ENCODE measurements around the gene CDK6.

Gene CDK6

GRCh38 chr7:92845736-92846135 is 9.4 kb upstream of the CDK6 start:
- DNase-seq (ENCODE audit: low spot score), result no peak

DNA sequence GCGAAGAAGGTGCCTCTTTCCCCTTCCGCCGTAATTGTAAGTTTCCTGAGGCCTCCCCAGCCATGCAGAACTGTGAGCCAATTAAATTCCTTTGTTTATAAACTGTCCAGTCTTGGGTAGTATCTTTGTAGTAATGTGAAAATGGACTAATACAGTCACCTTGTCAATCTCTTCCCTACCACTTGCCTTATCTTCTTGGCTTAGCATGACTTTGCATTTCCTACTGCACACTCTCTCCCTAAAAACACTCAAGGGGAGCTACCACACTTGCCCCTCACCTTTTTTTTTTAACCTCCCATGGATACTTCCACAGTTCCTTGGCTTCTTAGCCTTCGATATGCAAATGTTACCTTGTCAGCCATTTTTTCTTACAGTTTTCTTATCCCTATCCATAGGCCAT is 7.4 kb upstream of the CDK6 start:
- no peak for DNase-seq (ENCODE audit: low spot score)

- DNase-seq (ENCODE audit: low spot score), result no peak
These were observed 6.8 kb upstream of the CDK6 start for GRCh38 chr7:92843034-92843760.

- DNase-seq (ENCODE audit: low spot score), result no peak
These were observed 4.8 kb upstream of the CDK6 start for GRCh38 chr7:92841192-92841591.

DNA sequence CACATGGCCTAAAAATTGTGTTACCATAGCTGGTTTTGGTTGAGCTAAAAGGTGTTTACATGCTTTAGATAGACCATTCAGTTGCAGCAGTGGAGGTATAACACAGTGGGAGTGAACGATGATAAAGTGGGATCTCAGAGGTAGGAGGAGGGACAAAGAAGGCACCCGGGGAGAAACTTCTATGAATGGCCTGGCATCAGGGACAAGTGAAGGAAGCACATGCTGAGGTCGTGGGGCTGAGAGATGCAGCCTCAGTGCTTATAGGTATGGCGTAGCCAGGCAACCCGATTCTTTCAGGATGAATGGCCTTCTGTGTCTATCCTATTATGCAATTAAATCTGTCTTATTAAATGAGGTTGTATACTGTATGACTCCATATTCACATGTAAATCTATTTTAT is 3.9 kb upstream of the CDK6 start:
- no peak for DNase-seq (ENCODE audit: low spot score)

DNA sequence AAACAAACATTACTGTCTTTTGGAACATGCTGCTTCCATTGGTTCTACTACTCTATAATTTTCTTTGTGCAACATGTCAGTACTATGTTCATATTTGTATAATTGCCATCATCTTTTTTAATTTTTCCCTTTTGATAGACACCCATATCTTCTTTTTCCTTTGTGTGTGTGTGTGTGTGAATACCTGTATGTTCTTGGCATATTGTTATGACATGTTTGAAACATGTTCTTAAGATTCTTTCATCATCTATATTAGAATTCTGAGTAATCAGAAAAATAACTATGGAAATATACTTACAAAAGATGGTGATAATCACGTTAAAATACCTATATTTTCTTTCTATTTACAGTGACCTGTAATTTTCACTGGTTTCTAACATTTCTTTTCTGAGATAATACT is 3.5 kb upstream of the CDK6 start:
- DNase-seq (ENCODE audit: low spot score), result no peak

- no peak for DNase-seq (ENCODE audit: low spot score)
These were observed 2.6 kb upstream of the CDK6 start for GRCh38 chr7:92838934-92839333.

- DNase-seq (ENCODE audit: low spot score), result peak; percentile 8
These were observed 802 bp upstream of the CDK6 start for GRCh38 chr7:92837000-92837749.

- peak; percentile 24 for DNase-seq (ENCODE audit: low spot score)
These were observed 403 bp downstream of the CDK6 start for GRCh38 chr7:92835851-92836488.

DNA sequence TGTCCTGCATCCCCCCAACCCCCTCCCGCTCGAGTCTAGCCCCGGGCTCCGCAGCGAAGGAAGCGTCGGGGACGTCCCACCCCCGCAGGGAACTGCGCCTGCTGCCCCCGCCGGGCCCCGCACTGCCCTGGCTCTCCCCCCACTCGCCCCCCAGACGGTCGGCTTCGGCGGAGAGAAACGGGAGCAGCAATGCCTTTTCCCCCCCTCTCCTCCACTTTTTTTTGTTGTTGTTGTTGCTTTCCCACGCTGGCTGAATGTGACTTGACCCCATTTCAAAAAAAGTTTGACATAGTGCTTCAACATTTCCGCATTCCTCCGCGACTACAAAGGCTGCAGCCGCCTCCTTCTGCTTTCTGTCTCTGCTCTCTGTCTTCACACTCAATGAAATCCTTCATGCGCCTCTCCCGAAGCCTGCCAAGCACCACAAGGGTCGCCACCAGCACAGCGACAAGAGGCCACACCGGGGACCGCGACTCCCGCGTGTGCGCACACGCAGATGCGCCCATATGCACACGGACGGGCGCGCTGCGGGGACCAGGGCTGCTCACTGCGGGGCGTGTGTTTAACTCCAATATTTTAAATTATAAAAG is 1.0 kb downstream of the CDK6 start:
- peak; percentile 60 for DNase-seq (ENCODE audit: low spot score)

GRCh38 chr7:92834507-92835260 is 1.7 kb downstream of the CDK6 start:
- DNase-seq (ENCODE audit: low spot score), result no peak

DNA sequence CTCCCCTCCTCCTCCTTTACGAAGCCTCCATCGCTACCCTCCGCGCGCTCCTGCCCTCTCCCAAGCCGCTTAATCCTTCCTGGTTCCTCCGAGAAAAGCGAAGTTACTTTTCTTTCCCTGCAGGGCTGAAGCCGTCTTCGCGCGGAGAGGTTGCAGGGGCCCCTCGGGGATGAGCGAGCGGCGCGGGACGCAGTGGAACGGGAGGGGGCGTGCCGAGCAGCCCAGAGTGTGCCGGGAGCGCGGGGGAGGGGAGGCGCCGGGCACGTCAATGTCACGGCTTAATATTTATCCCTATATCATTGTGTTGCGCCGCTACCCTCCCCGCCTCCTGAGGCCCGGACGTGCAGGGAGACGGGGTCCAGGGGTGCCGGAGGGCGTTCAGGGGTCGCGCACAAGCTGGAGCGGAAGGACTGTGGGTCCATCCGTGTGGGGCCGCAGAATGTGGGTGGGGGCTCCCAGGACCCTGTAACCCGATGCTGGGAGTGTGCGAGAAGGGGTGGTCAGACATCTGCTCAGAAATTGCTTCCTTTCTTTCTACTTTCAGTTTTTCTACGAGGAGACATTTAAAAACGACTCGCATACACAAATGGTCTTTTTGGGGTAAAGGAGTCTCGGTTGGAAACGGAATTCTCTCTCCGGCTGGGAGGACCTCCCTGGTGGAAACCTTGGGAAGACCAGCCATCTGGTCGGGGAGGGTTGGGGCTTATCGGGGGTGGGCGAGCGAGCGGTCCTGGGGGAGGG is 2.4 kb downstream of the CDK6 start:
- DNase-seq (ENCODE audit: low spot score), result peak; percentile 56

DNA sequence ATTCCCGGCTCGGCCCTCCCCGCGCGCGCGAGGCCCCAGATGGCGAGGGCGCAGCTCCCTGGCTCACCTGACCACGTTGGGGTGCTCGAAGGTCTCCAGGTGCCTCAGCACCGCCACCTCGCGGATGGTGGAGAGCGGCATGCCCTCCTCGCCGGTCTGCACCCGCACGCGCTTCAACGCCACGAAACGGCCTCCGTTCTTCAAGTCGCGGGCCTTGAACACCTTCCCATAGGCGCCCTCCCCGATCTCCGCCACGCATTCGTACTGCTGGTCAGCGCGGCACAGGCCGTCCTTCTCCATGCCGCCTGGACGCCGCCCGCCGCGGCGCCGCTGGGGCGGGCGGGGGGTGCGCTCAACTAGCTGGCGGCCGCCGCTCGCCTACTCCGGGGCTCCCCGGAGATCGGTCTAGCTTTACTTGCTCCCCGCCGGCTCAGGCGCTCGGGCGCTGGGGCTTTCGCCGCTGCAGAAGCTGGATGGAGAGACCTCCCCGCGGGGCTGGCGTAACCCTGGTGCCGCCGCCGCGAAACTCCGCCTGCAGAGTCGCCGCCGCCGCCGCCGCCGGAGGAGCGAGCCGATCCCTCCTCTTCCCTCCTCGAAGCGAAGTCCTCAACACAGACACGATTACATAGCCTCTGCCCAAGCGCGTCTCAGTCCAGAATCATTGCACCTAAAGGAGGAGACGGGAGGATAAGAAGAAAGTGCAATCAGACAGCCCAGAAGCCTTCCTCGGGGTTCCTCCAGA is 3.2 kb downstream of the CDK6 start:
- peak; percentile 51 for DNase-seq (ENCODE audit: low spot score)

- DNase-seq (ENCODE audit: low spot score), result peak; percentile 0
These were observed 3.8 kb downstream of the CDK6 start for GRCh38 chr7:92832534-92833023.

- peak; percentile 50 for DNase-seq (ENCODE audit: low spot score)
These were observed 4.4 kb downstream of the CDK6 start for GRCh38 chr7:92831716-92832533.

- no peak for DNase-seq (ENCODE audit: low spot score)
These were observed 5.8 kb downstream of the CDK6 start for GRCh38 chr7:92830532-92831110.

DNA sequence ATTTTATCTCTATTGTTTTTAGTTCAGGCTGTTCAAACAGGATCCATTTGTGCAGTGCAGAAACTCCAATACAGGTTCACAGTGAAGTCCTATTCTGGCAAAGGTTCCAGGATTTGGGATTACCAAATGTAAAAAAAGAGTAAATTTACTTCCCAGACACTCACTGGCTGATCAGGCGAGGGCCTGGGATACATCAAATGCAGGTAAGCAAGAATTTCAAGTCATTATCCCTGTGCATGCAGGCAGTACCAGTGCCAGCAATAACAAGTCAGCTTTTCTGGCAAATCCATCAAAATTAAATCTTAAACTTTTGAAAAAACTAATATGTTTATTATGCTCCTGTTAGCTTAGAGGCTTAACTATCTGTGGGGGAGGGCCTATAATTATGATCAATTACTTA is 6.3 kb downstream of the CDK6 start:
- no peak for DNase-seq (ENCODE audit: low spot score)

- no peak for DNase-seq (ENCODE audit: low spot score)
These were observed 8.8 kb downstream of the CDK6 start for GRCh38 chr7:92827464-92828120.
